ENCODE data around the gene TRAPPC11.

Gene TRAPPC11

DNA sequence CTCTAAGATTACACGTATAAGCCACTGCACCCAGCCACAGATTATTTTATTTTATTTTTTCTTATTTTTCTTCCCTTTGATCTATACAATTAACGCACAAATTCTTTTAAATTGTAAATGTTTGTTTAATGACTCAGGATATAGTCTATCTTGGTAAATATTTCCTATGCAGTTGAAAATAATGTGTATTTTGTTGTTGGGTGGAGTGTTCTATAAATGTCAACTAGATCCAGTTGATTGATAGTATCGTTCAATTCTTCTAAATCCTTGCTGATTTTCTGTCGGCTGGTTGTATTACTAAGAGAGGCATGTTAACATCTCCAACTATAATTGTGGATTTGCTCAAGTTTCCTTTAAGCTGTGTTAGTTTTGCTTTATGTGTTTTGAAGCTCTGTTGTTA is 92.0 kb downstream of the TRAPPC11 start:
- intact Hi-C loops (cut with DNase I): no loop called here
- no peak for DNase-seq

DNA sequence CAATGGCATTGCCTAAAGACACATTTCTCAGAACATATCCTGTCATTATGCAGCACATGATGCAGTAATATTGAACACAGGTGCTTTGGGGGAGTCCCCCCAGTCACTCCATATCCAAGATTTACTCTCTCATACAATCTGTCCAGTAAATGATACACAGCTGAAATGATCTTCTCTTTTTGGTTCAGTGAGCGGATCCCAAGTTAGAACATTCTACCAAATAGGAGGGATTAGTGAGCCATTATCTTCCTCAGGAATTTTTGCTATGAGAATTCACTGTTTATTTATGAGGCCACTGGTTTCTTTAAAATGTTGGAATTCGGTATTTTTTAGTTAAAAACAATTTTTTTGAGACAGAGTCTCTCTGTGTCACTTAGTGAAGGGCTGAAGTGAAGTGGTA is 96.5 kb downstream of the TRAPPC11 start:
- intact Hi-C loops (cut with DNase I): no loop called here

DNA sequence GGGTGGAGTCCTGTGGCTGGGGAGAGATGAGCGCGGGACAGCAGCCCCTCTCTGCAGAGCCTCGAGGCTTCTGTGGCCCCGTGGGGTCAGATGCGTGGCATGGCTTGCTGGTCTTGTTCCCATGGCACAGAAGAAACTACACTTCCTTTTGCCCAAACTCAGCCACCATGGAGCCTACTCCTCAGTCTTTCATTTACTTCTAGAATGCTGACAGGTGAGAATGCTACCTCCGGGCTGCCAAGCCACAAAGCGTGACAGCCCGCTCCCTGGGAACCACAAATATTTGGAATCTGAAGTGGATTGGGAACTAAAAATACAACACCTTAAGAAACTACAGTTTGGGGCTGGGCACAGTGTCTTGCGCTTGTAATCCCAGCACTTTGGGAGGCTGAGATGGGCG is 98.0 kb downstream of the TRAPPC11 start:
- DNase-seq: no peak
- intact Hi-C loops (cut with DNase I): no loop called here

More for the DNA sequence above, 96.5 kb downstream of the TRAPPC11 start:
- no peak for DNase-seq

DNA sequence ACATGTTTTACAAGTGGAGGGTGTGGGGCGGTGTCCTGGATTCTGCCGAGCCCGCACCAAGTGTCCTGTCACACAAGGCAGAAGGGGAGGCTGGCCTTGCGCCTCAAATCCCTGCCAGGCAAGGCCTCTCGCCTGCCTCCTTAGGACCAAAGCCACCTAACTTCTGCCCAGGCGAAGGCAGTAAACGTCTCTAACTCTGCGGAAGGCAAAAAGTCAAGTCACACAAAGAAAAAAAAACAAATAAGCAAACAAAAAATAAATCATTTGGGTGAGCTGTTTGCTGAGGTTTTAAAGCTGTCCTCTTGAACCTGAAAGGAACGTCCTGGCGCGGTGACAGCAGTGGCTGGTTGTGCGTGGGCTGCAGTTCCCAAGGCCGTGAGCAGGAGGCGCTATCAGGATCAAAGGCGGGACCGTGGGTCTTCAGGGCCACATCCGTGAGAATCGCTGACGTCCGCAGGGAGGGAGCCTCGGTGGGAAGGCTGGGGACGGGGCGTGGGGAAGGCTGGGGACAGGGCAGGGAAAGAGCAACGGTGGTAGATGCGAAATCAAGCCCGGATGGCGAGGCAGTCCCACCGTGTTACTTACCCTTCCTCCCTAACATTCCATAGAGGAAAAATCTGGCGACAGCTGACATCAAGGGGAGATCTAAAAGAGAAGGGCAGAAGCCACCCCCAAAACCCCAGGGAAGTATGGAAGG is 99.1 kb downstream of the TRAPPC11 start:
- intact Hi-C loops (cut with DNase I): no loop called here
- DNase-seq: no peak

- intact Hi-C loops (cut with DNase I): no loop called here
- no peak for DNase-seq
Measured at GRCh38 chr4:183758758-183759447, 99.8 kb downstream of the TRAPPC11 start.

- no peak for DNase-seq
- intact Hi-C loops (cut with DNase I): no loop called here
Measured at GRCh38 chr4:183760326-183760725, 101.2 kb downstream of the TRAPPC11 start.
